HCT116 (cell line): ENCODE results near the gene ASCC1. TPM values are rescaled to one million over a fixed set of nuclear protein-coding genes. Genes with fewer than 3 reads are reported as not detected.

Experiments
- ATAC-seq: fragments of 200-7000 bp; cut with Tn5 transposase; 2 replicates; pipeline ENCODE4 v1.9.1; 2020; ENCODE audit warnings: mild to moderate bottlenecking, moderate library complexity
- BruUV-seq: library from RNA; stranded (reverse); fragments of 400-500 nt; replicated peaks from 2 replicates; lab custom pipeline; 2021; lab: Mats Ljungman, UMichigan
- CTCF ChIA-PET: fragments of 300-600 bp; sonication (Branson Sonifier 250); formaldehyde crosslinking; loops from one replicate; lab custom pipeline; 2021; ENCODE audit warnings: antibody characterized with exemption; lab: Charles Lee
- POLR2A ChIA-PET: fragments of 300-600, 350-600 bp; sonication (Branson Sonifier 250); formaldehyde crosslinking; loops from one replicate; lab custom pipeline; 2021; ENCODE audit warnings: antibody characterized with exemption; lab: Charles Lee
- RAD21 ChIA-PET, 2 experiments: fragments of 300-600 bp; sonication (Branson Sonifier 250); formaldehyde crosslinking; loops; one replicate each; lab custom pipeline; 2023; ENCODE audit warnings: low total read pairs in 2 of 2; ENCODE audit not compliant: uncharacterized antibody in 2 of 2, unreplicated experiment in 2 of 2, low non-redundant PET in 1 of 2; lab: Charles Lee
- DNase-seq: peaks from one replicate; pipeline ENCODE4 v3.0.0-alpha.2; 2010; ENCODE audit warnings: low read depth, low spot score
- H2AFZ ChIP-seq: fragments of 200-600 bp; shearing (Covaris generic), sonication (generic); 2 replicates; pipeline ENCODE4 v1.6.1; 2017; ENCODE audit warnings: low read depth, mixed run types, mixed read lengths, antibody characterized with exemption, low read length; ENCODE audit not compliant: poor library complexity, severe bottlenecking
- H3K27ac ChIP-seq: 2 replicates; pipeline ENCODE4 v1.5.1; 2012; ENCODE audit warnings: low read depth, low read length
- H3K27me3 ChIP-seq: fragments of 200-600 bp; sonication (generic); 2 replicates; pipeline ENCODE4 v1.6.1; 2016; ENCODE audit warnings: mixed run types, low read length, mixed read lengths; ENCODE audit not compliant: insufficient read depth
- H3K36me3 ChIP-seq, 2 experiments: fragments of 200-500 bp in 1 of 2; fragments of 200-600 bp in 1 of 2; sonication (Bioruptor generic) in 1 of 2; sonication (generic) in 1 of 2; 2 replicates each; pipeline versions ENCODE4 v1.5.1 to v1.6.1; 2014 to 2016; ENCODE audit warnings: low read length in 2 of 2, inconsistent platforms in 1 of 2, mixed read lengths in 1 of 2, mixed run types in 1 of 2; ENCODE audit not compliant: insufficient read depth in 2 of 2, control insufficient read depth in 1 of 2
- H3K4me1 ChIP-seq, 2 experiments: fragments of 200-600 bp in 1 of 2; sonication (generic) in 1 of 2; 2 replicates each; pipeline versions ENCODE4 v1.5.1 to v1.6.1; 2012 to 2017; ENCODE audit warnings: low read length in 2 of 2, inconsistent platforms in 1 of 2, mild to moderate bottlenecking in 1 of 2, mixed read lengths in 1 of 2, mixed run types in 1 of 2, moderate library complexity in 1 of 2; ENCODE audit not compliant: insufficient read depth in 2 of 2, control insufficient read depth in 1 of 2
- H3K4me2 ChIP-seq: fragments of 200-600 bp; sonication (generic); 2 replicates; pipeline ENCODE4 v1.6.1; 2017; ENCODE audit warnings: mixed run types, low read length, mixed read lengths
- H3K4me3 ChIP-seq, 2 experiments: fragments of 200-600 bp in 1 of 2; sonication (generic) in 1 of 2; replicated peaks in 1 of 2; 2 replicates each; pipeline ENCODE4 v1.5.1; 2011 to 2016; ENCODE audit warnings: low read length in 2 of 2, control low read depth in 1 of 2, low read depth in 1 of 2, mild to moderate bottlenecking in 1 of 2, mixed read lengths in 1 of 2, mixed run types in 1 of 2
- H3K79me2 ChIP-seq: fragments of 200-600 bp; sonication (generic); 2 replicates; pipeline ENCODE4 v1.6.1; 2017; ENCODE audit warnings: mild to moderate bottlenecking, mixed run types, low read length, moderate library complexity, mixed read lengths; ENCODE audit not compliant: insufficient read depth
- H3K9ac ChIP-seq: fragments of 200-600 bp; sonication (generic); 2 replicates; pipeline ENCODE4 v1.6.1; 2016; ENCODE audit warnings: low read length, mixed read lengths
- H3K9me2 ChIP-seq: fragments of 200-600 bp; sonication (generic), shearing (Covaris generic); 2 replicates; pipeline ENCODE4 v1.6.1; 2017; ENCODE audit warnings: mixed run types, mild to moderate bottlenecking, moderate library complexity; ENCODE audit not compliant: insufficient read depth
- H3K9me3 ChIP-seq, 2 experiments: fragments of 200-500 bp in 1 of 2; fragments of 200-600 bp in 1 of 2; sonication (Bioruptor generic) in 1 of 2; sonication (generic) in 1 of 2; 2 replicates each; pipeline ENCODE4 v1.6.1; 2014 to 2017; ENCODE audit warnings: low read length in 2 of 2, mixed read lengths in 2 of 2, inconsistent platforms in 1 of 2, low read depth in 1 of 2, mild to moderate bottlenecking in 1 of 2, mixed run types in 1 of 2, moderate library complexity in 1 of 2; ENCODE audit not compliant: control insufficient read depth in 1 of 2, insufficient read depth in 1 of 2
- H4K20me1 ChIP-seq: fragments of 200-600 bp; sonication (generic), shearing (Covaris generic); 2 replicates; pipeline ENCODE4 v1.6.1; 2017; ENCODE audit warnings: mixed run types, mild to moderate bottlenecking, moderate library complexity; ENCODE audit not compliant: insufficient read depth
- CBX3 ChIP-seq: IDR thresholded peaks from 2 replicates; pipeline ENCODE4 v1.6.1; 2012; ENCODE audit warnings: low read depth
- JUND ChIP-seq: IDR thresholded peaks from 2 replicates; pipeline ENCODE4 v1.6.1; 2012
- POLR2A ChIP-seq: IDR thresholded peaks from 2 replicates; pipeline ENCODE4 v1.7.0; 2011; ENCODE audit warnings: borderline replicate concordance; ENCODE audit not compliant: insufficient read depth, insufficient read length; ENCODE audit errors: extremely low read depth
- YY1 ChIP-seq: IDR thresholded peaks from 2 replicates; pipeline ENCODE4 v1.6.1; 2011; ENCODE audit warnings: low read length, low read depth, moderate library complexity, mild to moderate bottlenecking; ENCODE audit not compliant: insufficient replicate concordance; ENCODE audit errors: extremely low read depth
- ZFX ChIP-seq: fragments of 450-650 bp; IDR thresholded peaks from 2 replicates; pipeline ENCODE4 v1.6.1; 2017
- intact Hi-C: fragments of 100-400 bp; cut with micrococcal nuclease; formaldehyde crosslinking; loops from 2 replicates; pipeline ENCODE4 v1.10.0; 2022
- total RNA-seq: library from RNA; stranded (reverse); gene quantifications from one replicate; pipeline ENCODE4 v1.2.1, GENCODE V29; 2021; ENCODE audit not compliant: unreplicated experiment
- TF ChIP-seq, protein P1 (sequence below): IDR thresholded peaks from 2 replicates; pipeline ENCODE4 v1.6.1; 2012
- TF ChIP-seq, protein P2 (sequence below): IDR thresholded peaks from 2 replicates; pipeline ENCODE4 v1.6.1; 2012; ENCODE audit warnings: low read depth
- TF ChIP-seq, protein P3 (sequence below): IDR thresholded peaks from 2 replicates; pipeline ENCODE4 v1.6.1; 2012
- TF ChIP-seq, protein P4 (sequence below): IDR thresholded peaks from 2 replicates; pipeline ENCODE4 v1.6.1; 2011; ENCODE audit warnings: mild to moderate bottlenecking, low read length, moderate library complexity; ENCODE audit not compliant: insufficient replicate concordance; ENCODE audit errors: extremely low read depth
- TF ChIP-seq, protein P5 (sequence below), 3 experiments: fragments of 200-600 bp in 1 of 3; sonication (generic) in 1 of 3; IDR thresholded peaks in 2 of 3; conservative IDR thresholded peaks in 1 of 3; 2 replicates each; pipeline ENCODE4 v1.5.1; 2012 to 2017; ENCODE audit warnings: low read depth in 2 of 3, low read length in 2 of 3, antibody characterized with exemption in 1 of 3, borderline replicate concordance in 1 of 3, control low read depth in 1 of 3, mild to moderate bottlenecking in 1 of 3, mixed read lengths in 1 of 3, mixed run types in 1 of 3, moderate library complexity in 1 of 3; ENCODE audit not compliant: insufficient read depth in 1 of 3

The ASCC1 gene
- total RNA-seq, 1 experiment from 2014 or later, result 34.5 TPM

DNA sequence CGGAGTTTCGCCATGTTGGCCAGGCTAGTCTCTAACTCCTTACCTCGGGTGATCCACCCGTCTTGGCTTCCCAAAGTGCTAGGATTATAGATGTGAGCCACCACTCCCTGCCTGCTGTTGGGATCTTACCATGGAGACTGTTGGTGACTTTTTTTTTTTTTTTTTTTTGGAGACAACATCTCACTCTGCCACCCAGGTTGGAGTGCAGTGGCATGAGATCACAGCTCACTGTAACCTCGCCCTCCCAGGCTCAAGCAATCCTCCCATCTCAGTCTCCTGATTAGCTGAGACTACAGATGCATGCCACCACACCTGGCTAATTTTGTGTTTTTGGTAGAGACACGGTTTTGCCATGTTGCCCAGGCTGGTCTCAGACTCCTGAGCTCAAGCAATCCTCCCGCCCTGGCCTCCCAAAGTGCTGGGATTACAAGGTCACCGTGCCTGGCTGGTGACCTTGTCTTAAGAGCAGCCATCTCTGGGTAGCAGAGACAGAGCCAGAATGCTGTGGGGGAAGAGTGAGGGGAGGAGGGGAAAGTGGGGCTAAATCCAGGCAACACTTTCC is 25.7 kb upstream of the ASCC1 start:
- H2AFZ ChIP-seq, result no peak overlapping the region
- H3K79me2 ChIP-seq, result no peaks in the 10 kb centered on the region
- TF ChIP-seq JUND (no peak), ZFX (no peak), CBX3 (no peak), POLR2A (no peak), YY1 (no peak)
- TF ChIP-seq, protein P1, sequence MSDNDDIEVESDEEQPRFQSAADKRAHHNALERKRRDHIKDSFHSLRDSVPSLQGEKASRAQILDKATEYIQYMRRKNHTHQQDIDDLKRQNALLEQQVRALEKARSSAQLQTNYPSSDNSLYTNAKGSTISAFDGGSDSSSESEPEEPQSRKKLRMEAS, result no peak
- TF ChIP-seq, protein P2, sequence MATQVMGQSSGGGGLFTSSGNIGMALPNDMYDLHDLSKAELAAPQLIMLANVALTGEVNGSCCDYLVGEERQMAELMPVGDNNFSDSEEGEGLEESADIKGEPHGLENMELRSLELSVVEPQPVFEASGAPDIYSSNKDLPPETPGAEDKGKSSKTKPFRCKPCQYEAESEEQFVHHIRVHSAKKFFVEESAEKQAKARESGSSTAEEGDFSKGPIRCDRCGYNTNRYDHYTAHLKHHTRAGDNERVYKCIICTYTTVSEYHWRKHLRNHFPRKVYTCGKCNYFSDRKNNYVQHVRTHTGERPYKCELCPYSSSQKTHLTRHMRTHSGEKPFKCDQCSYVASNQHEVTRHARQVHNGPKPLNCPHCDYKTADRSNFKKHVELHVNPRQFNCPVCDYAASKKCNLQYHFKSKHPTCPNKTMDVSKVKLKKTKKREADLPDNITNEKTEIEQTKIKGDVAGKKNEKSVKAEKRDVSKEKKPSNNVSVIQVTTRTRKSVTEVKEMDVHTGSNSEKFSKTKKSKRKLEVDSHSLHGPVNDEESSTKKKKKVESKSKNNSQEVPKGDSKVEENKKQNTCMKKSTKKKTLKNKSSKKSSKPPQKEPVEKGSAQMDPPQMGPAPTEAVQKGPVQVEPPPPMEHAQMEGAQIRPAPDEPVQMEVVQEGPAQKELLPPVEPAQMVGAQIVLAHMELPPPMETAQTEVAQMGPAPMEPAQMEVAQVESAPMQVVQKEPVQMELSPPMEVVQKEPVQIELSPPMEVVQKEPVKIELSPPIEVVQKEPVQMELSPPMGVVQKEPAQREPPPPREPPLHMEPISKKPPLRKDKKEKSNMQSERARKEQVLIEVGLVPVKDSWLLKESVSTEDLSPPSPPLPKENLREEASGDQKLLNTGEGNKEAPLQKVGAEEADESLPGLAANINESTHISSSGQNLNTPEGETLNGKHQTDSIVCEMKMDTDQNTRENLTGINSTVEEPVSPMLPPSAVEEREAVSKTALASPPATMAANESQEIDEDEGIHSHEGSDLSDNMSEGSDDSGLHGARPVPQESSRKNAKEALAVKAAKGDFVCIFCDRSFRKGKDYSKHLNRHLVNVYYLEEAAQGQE, result no peak
- TF ChIP-seq, protein P3, sequence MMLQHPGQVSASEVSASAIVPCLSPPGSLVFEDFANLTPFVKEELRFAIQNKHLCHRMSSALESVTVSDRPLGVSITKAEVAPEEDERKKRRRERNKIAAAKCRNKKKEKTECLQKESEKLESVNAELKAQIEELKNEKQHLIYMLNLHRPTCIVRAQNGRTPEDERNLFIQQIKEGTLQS, result no peak
- TF ChIP-seq, protein P4, sequence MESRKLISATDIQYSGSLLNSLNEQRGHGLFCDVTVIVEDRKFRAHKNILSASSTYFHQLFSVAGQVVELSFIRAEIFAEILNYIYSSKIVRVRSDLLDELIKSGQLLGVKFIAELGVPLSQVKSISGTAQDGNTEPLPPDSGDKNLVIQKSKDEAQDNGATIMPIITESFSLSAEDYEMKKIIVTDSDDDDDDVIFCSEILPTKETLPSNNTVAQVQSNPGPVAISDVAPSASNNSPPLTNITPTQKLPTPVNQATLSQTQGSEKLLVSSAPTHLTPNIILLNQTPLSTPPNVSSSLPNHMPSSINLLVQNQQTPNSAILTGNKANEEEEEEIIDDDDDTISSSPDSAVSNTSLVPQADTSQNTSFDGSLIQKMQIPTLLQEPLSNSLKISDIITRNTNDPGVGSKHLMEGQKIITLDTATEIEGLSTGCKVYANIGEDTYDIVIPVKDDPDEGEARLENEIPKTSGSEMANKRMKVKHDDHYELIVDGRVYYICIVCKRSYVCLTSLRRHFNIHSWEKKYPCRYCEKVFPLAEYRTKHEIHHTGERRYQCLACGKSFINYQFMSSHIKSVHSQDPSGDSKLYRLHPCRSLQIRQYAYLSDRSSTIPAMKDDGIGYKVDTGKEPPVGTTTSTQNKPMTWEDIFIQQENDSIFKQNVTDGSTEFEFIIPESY, result no peak
- TF ChIP-seq, protein P5, sequence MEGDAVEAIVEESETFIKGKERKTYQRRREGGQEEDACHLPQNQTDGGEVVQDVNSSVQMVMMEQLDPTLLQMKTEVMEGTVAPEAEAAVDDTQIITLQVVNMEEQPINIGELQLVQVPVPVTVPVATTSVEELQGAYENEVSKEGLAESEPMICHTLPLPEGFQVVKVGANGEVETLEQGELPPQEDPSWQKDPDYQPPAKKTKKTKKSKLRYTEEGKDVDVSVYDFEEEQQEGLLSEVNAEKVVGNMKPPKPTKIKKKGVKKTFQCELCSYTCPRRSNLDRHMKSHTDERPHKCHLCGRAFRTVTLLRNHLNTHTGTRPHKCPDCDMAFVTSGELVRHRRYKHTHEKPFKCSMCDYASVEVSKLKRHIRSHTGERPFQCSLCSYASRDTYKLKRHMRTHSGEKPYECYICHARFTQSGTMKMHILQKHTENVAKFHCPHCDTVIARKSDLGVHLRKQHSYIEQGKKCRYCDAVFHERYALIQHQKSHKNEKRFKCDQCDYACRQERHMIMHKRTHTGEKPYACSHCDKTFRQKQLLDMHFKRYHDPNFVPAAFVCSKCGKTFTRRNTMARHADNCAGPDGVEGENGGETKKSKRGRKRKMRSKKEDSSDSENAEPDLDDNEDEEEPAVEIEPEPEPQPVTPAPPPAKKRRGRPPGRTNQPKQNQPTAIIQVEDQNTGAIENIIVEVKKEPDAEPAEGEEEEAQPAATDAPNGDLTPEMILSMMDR (IDR thresholded peaks at IDR 0.05 in 2 of 3, conservative IDR thresholded peaks at IDR 0.05 in 1 of 3; ENCODE audit: borderline replicate concordance in 1 of 3, insufficient read depth in 1 of 3, low read depth in 2 of 3, low read length in 2 of 3), result no peak
- ChIA-PET POLR2A (interaction anchor here (0.7 kb wide), 1 partner anchor 21 kb away, joined by 3 read pairs; no protein-coding TSS in a partner anchor), RAD21 (no interaction called here), CTCF (no interaction called here)
- no peaks in the 10 kb centered on the region for H3K9me3 ChIP-seq
- peaks cover 16 to 19% of the 10 kb centered on the region in 2 experiments for H3K4me1 ChIP-seq
- H3K36me3 ChIP-seq, result no peaks in the 10 kb centered on the region
- no peaks in the 10 kb centered on the region for H4K20me1 ChIP-seq
- intact Hi-C loops, result no loop called here
- no peak overlapping the region for H3K27ac ChIP-seq
- H3K9me2 ChIP-seq, result no peaks in the 10 kb centered on the region
- ATAC-seq (no peak), DNase-seq (no peak)
- H3K4me3 ChIP-seq, result no peak overlapping the region
- no TSS peak for BruUV-seq
- no peak overlapping the region for H3K4me2 ChIP-seq
- H3K27me3 ChIP-seq, result no peaks in the 10 kb centered on the region
- no peak overlapping the region for H3K9ac ChIP-seq
